Measurements from ENCODE around the gene FBXL20.
"Not testable (repeated sequence)": the region's sequence is repeated elsewhere in the genome, so short reads cannot be mapped to it uniquely, and the experiment has no call there.

FBXL20 gene

GRCh38 chr17:39376434-39376833 is 25.0 kb downstream of the FBXL20 start:
- DNase-seq = no peak

DNA sequence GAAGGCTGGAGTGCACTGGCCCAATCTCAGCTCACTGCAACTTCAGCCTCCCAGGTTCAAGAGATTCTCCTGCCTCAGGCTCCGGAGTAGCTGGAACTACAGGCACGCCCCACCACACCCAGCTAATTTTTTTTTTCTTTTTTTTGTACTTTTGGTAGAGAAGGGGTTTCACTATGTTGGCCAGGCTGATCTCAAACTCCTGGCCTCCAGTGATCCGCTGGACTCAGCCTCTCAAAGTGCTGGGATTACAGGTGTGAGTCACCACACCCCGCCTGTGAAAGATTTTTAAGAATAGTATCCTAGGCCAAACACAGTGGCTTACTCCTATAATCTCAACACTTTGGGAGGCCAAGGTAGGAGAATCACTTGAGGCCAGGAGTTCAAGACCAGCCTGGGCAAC is 33.6 kb downstream of the FBXL20 start:
- not testable (repeated sequence) for DNase-seq

DNA sequence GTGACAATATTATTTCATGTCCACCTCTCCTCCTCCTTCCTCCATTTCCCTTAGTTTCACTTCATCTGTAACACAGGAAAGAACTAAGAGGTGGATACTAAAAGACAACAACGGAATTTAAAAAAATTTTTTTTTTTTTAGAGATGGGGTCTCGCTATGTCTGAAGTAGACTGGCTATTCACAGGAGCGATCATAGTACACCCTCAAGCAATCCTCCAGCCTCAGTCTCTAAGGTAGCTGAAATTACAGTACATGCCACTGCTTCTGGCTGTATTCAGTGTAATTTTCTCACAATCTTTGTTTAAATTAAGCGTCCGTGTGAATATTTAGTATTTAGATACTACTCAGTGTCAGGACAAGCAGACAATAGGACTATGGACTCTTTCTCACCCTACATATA is 35.6 kb downstream of the FBXL20 start:
- DNase-seq = no peak

- no peak for DNase-seq
These were observed 36.2 kb downstream of the FBXL20 start for GRCh38 chr17:39365242-39365641.

DNA sequence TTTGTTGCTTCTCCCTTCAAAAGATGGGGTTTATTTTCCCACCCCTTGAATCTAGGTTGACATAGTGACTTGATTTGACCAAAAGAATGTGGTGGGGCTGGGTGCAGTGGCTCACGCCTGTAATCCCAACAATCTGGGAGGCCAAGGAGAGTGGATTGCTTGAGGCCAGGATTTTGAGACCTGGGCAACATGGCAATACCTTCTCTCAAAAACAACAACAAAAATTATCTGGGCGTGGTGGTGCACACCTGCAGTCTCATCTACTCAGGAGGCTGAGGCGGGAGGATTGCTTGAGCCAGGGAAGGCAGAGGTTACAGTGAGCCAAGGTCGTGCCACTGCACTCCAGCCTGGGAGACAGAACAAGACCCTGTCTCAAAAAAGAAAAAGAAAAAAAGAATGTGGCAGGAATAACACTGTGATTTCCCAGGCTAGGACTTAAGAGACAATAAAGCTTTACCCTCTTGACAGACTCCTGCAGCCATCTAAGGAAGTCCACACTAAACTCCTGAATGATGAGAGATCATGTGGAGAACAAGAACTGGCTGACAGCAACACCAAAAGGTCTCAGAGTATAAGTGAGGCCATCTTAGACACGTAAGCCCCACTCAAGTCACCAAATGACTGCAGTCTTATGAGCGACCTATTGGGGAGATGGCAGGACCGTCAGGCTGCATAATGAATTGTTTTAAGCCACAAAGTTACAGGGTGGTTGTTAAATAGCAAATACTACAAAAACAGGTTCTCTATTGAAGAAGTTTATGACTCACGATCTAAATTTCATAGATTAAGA is 37.0 kb downstream of the FBXL20 start:
- no peak for DNase-seq

DNA sequence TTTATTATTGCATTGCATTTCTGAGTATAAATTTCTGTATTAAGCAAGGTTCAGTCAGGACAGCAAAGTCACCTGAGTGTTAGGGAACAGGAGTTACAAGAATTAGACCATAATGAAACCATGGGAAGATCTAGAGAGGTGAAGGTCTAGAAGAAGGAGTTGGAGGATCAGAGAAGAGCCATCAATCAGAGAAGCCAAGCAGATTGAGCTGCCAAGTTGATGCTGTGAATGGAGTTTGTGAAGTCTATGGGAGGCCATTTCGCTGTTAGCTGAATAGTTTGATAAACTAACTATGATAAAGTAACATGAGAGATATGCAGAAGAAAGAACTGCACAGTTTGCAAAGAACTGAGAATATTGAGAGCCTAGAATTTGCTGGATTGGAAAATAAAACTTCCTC is 40.4 kb downstream of the FBXL20 start:
- DNase-seq = no peak

- DNase-seq = no peak
These were observed 40.9 kb downstream of the FBXL20 start for GRCh38 chr17:39360537-39360936.

GRCh38 chr17:39359994-39360393 is 41.4 kb downstream of the FBXL20 start:
- DNase-seq = no peak

GRCh38 chr17:39357986-39358385 is 43.4 kb downstream of the FBXL20 start:
- no peak for DNase-seq

GRCh38 chr17:39357488-39357887 is 43.9 kb downstream of the FBXL20 start:
- DNase-seq = no peak

- no peak for DNase-seq
These were observed 48.4 kb downstream of the FBXL20 start for GRCh38 chr17:39352986-39353385.

GRCh38 chr17:39352511-39352910 is 48.9 kb downstream of the FBXL20 start:
- DNase-seq = no peak

GRCh38 chr17:39351508-39351907 is 49.9 kb downstream of the FBXL20 start:
- no peak for DNase-seq

DNA sequence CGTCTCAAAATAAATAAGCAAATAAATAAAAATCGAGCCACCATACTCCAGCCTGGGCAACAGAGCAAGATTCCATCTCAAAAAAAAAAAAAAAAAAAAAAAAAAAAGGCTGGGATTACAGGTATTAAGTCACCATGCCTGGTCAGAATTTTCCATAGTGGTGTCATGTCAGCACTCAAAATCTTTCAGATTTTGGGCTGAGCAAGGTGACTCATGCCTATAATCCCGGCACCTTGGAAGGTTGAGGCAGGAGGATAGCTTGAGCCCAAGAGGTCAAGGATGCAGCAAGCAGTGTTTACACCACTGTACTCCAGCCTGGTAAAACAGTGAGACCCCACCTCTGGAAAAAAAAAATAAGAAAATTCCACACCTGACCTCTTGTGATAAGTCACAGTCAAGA is 52.2 kb downstream of the FBXL20 start:
- no peak for DNase-seq

- not testable (repeated sequence) for DNase-seq
These were observed 54.6 kb downstream of the FBXL20 start for GRCh38 chr17:39346863-39347262.

GRCh38 chr17:39341541-39341940 is 59.9 kb downstream of the FBXL20 start:
- DNase-seq = no peak

GRCh38 chr17:39340731-39341130 is 60.7 kb downstream of the FBXL20 start:
- DNase-seq = no peak

- DNase-seq = no peak
These were observed 62.2 kb downstream of the FBXL20 start for GRCh38 chr17:39339272-39339671.

- DNase-seq = not testable (repeated sequence)
These were observed 63.8 kb downstream of the FBXL20 start for GRCh38 chr17:39337649-39338048.

- no peak for DNase-seq
These were observed 65.7 kb downstream of the FBXL20 start for GRCh38 chr17:39335704-39336223.

DNA sequence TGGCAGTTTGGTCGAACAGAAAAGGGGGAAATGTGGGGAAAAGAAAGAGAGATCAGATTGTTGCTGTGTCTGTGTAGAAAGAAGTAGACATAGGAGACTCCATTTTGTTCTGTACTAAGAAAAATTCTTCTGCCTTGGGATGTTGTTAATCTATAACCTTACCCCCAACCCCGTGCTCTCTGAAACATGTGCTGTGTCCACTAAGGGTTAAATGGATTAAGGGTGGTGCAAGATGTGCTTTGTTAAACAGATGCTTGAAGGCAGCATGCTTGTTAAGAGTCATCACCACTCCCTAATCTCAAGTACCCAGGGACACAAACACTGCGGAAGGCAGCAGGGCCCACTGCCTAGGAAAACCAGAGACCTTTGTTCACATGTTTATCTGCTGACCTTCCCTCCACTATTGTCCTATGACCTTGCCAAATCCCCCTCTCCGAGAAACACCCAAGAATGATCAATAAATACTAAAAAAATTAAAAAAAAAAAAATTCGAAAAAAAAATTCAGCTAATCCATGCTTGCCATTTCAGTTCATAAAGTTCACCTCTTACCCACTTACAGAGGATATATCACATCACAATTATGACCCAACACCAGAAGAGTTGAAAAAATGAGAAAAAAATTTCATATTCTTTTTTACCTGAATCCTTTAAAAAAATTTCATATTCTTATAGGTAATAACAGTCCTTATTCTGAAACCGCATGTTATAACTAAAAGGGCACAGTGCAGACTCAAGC is 67.2 kb downstream of the FBXL20 start:
- not testable (repeated sequence) for DNase-seq

DNA sequence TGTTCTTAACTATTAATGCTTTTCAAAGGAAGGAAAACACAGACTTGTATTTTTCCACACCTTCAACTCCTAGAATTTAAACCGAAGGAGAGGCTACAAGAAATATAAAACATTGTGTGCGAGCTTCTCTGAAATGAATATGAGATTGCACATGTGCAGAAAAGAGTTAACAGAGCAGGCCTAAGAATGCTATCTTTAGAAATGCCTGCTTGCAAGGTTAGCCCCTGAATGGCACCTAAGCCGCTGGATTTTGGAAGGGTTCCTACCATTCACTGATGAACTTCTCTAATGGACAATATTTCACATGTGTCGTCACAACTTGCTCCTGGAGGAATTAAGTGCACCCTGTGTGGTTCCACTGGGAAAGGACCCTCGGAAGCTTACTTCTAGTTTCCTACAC is 69.3 kb downstream of the FBXL20 start:
- no peak for DNase-seq

DNA sequence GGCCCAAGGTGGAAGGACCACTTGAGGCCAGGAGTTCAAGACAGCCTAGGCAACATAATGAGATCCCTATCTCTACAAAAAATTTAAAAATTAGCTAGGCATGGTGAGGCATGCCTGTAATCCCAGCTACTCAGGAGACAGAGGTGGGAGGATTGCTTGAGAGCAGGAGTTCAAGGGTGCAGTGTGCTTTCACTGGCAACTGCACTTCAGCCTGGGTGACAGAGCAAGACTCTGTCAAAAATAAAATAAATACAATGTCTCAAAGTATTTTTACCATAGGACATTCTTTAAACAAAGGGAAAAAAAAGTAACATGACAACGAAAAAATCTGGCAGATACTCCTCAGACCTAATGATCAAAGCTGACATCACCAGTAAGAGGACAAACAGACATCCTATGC is 72.6 kb downstream of the FBXL20 start:
- DNase-seq = no peak

- no peak for DNase-seq
These were observed 74.3 kb downstream of the FBXL20 start for GRCh38 chr17:39327109-39327508.
